PC-9 (cell line): Measurements from ENCODE around the gene MGAT5. TPM values are rescaled to one million over a fixed set of nuclear protein-coding genes. Genes with fewer than 3 reads are reported as not detected.

Experiments used
- BruUV-seq: library from RNA; stranded (reverse); fragments of 400-500 nt; replicated peaks from 2 replicates; lab custom pipeline; 2021; lab: Mats Ljungman, UMichigan
- CTCF ChIA-PET: fragments of 300-600 bp; sonication (Branson Sonifier 250); formaldehyde crosslinking; loops from one replicate; lab custom pipeline; 2022; ENCODE audit warnings: antibody characterized with exemption; lab: Charles Lee
- POLR2A ChIA-PET: fragments of 300-600 bp; sonication (Branson Sonifier 250); formaldehyde crosslinking; loops from one replicate; lab custom pipeline; 2022; ENCODE audit warnings: antibody characterized with exemption; ENCODE audit not compliant: unreplicated experiment; lab: Charles Lee
- DNase-seq, 2 experiments: peaks; one replicate each; pipeline versions ENCODE4 v3.0.0 to v3.0.0-alpha.2; 2015 to 2022; ENCODE audit warnings: mixed read lengths in 1 of 2
- H2AFZ ChIP-seq: fragments of 200-600 bp; sonication (generic); 2 replicates; pipeline ENCODE4 v1.8.1; 2017; ENCODE audit warnings: antibody characterized with exemption
- H3F3A ChIP-seq: fragments of 200-600 bp; sonication (generic); 2 replicates; pipeline ENCODE4 v1.8.1; 2017; ENCODE audit warnings: antibody characterized with exemption, mild to moderate bottlenecking, low read depth; ENCODE audit not compliant: insufficient read depth
- H3K27ac ChIP-seq: fragments of 200-600 bp; sonication (generic); 2 replicates; pipeline ENCODE4 v1.6.1; 2016; ENCODE audit warnings: mixed run types
- H3K27me3 ChIP-seq: fragments of 200-600 bp; sonication (generic); 2 replicates; pipeline ENCODE4 v1.6.1; 2016; ENCODE audit warnings: low read depth, mixed run types; ENCODE audit not compliant: insufficient read depth
- H3K36me3 ChIP-seq: fragments of 200-600 bp; sonication (generic); 2 replicates; pipeline ENCODE4 v1.6.1; 2016; ENCODE audit warnings: low read depth, mixed run types
- H3K4me1 ChIP-seq: fragments of 200-600 bp; sonication (generic); replicated peaks from 2 replicates; pipeline ENCODE4 v1.6.1; 2016; ENCODE audit warnings: mixed run types; ENCODE audit not compliant: insufficient read depth
- H3K4me2 ChIP-seq: fragments of 200-600 bp; sonication (generic); 2 replicates; pipeline ENCODE4 v1.6.1; 2017; ENCODE audit warnings: mixed run types
- H3K4me3 ChIP-seq: fragments of 200-600 bp; sonication (generic); 2 replicates; pipeline ENCODE4 v1.6.1; 2016; ENCODE audit warnings: mixed run types
- H3K79me2 ChIP-seq: fragments of 200-600 bp; sonication (generic); 2 replicates; pipeline ENCODE4 v1.6.1; 2017; ENCODE audit warnings: low read depth, mixed run types
- H3K9me2 ChIP-seq: fragments of 200-600 bp; sonication (generic); 2 replicates; pipeline ENCODE4 v1.8.1; 2017; ENCODE audit warnings: mild to moderate bottlenecking; ENCODE audit not compliant: insufficient read depth
- H3K9me3 ChIP-seq: fragments of 200-600 bp; sonication (generic); 2 replicates; pipeline ENCODE4 v1.8.1; 2016; ENCODE audit warnings: low read depth; ENCODE audit not compliant: insufficient read depth
- H4K20me1 ChIP-seq: fragments of 200-600 bp; sonication (generic); 2 replicates; pipeline ENCODE4 v1.8.1; 2017; ENCODE audit not compliant: insufficient read depth
- EZH2 ChIP-seq: fragments of 200-600 bp; sonication (generic); IDR thresholded peaks from 2 replicates; pipeline ENCODE4 v1.8.0; 2017; ENCODE audit warnings: antibody characterized with exemption, low read depth
- intact Hi-C: fragments of 100-400 bp; cut with micrococcal nuclease; formaldehyde crosslinking; loops from one replicate; pipeline ENCODE4 v1.10.0; 2022; ENCODE audit not compliant: unreplicated experiment
- total RNA-seq: library from RNA; stranded (reverse); gene quantifications from 2 replicates; pipeline ENCODE4 v1.2.3, GENCODE V29; 2021
- TF ChIP-seq, protein P1 (sequence below): fragments of 200-600 bp; sonication (generic); conservative IDR thresholded peaks from 2 replicates; pipeline ENCODE4 v1.6.1; 2017; ENCODE audit warnings: mixed run types, antibody characterized with exemption, mild to moderate bottlenecking, moderate library complexity

The MGAT5 gene
- total RNA-seq, 1 experiment from 2014 or later, result 33.5 TPM

DNA sequence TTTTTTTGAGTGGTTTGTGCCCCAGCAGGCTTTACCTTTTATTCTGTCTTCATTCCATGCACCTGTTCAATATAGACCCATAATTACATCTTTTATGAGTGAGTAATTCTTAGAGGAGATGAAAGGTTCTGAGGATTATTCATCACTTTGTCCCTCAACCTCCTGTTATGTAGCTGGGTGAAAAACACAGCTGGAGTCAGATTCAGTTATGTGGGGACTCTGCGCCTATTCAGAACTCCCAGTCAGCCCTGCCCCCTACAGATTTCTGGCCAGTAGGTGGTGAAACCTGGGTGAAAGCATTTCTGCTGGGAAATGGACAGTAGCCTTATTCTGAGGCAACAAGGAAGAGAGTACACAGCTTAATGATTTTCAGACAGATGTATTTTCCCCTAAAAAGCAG lies 107.8 kb downstream of the MGAT5 start:
- no peak for DNase-seq
- no peak for TF ChIP-seq EZH2
- TF ChIP-seq, protein P1, sequence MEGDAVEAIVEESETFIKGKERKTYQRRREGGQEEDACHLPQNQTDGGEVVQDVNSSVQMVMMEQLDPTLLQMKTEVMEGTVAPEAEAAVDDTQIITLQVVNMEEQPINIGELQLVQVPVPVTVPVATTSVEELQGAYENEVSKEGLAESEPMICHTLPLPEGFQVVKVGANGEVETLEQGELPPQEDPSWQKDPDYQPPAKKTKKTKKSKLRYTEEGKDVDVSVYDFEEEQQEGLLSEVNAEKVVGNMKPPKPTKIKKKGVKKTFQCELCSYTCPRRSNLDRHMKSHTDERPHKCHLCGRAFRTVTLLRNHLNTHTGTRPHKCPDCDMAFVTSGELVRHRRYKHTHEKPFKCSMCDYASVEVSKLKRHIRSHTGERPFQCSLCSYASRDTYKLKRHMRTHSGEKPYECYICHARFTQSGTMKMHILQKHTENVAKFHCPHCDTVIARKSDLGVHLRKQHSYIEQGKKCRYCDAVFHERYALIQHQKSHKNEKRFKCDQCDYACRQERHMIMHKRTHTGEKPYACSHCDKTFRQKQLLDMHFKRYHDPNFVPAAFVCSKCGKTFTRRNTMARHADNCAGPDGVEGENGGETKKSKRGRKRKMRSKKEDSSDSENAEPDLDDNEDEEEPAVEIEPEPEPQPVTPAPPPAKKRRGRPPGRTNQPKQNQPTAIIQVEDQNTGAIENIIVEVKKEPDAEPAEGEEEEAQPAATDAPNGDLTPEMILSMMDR, result no peak
- no peaks in the 10 kb centered on the region; the same call in 1 of the 2 replicates for H3K4me1 ChIP-seq
- POLR2A ChIA-PET, result no interaction called here
- no peaks in the 10 kb centered on the region for H3K9me3 ChIP-seq
- no peaks in the 10 kb centered on the region for H3K9me2 ChIP-seq
- H3K4me2 ChIP-seq, result no peak overlapping the region
- H4K20me1 ChIP-seq, result no peaks in the 10 kb centered on the region
- CTCF ChIA-PET, result no interaction called here
- no peak overlapping the region for H3K27ac ChIP-seq
- no peaks in the 10 kb centered on the region for H3K36me3 ChIP-seq
- H3K4me3 ChIP-seq, result no peak overlapping the region
- H2AFZ ChIP-seq, result no peak overlapping the region
- no TSS peak for BruUV-seq
- H3K79me2 ChIP-seq, result no peaks in the 10 kb centered on the region
- 0 out of 2 replicates have a peak, but pooled peaks cover 10% of the 10 kb centered on the region for H3F3A ChIP-seq
- intact Hi-C loops, result no loop called here
- no peaks in the 10 kb centered on the region for H3K27me3 ChIP-seq

DNA sequence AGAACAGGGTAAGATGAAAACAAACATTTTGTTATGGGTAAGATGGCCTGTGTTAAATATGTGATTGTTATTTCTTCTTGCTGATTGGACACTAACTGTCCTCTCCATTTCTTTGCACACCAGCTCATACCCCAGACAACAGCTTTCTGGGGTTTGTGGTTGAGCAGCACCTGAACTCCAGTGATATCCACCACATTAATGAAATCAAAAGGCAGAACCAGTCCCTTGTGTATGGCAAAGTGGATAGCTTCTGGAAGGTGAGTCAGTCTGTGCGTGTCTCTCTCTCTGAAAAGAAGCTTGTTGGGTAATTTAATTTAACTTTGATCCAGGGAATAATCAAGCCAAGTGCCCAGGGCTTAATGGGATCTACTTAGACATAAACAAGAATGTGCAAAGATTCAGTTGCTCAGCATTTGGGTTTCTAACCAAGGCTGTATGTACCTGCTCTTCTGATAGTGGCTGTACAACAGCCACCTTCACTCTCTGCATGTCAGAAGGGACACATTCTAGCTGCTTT lies 108.3 kb downstream of the MGAT5 start:
- Histone ChIP-seq H3K27me3 (no peaks in the 10 kb centered on the region), H3K79me2 (no peaks in the 10 kb centered on the region), H3K4me2 (no peak overlapping the region), H3K4me1 (no peaks in the 10 kb centered on the region; the same call in 1 of the 2 replicates), H2AFZ (no peak overlapping the region), H3F3A (0 out of 2 replicates have a peak, but pooled peaks cover 10% of the 10 kb centered on the region), H3K36me3 (no peaks in the 10 kb centered on the region), H4K20me1 (no peaks in the 10 kb centered on the region), H3K9me3 (no peaks in the 10 kb centered on the region), H3K27ac (no peak overlapping the region), H3K4me3 (no peak overlapping the region), H3K9me2 (no peaks in the 10 kb centered on the region)
- intact Hi-C loops, result no loop called here
- POLR2A ChIA-PET, result no interaction called here
- TF ChIP-seq, protein P1, result no peak
- TF ChIP-seq EZH2, result no peak
- DNase-seq, result no peak
- no TSS peak for BruUV-seq
- CTCF ChIA-PET, result no interaction called here

DNA sequence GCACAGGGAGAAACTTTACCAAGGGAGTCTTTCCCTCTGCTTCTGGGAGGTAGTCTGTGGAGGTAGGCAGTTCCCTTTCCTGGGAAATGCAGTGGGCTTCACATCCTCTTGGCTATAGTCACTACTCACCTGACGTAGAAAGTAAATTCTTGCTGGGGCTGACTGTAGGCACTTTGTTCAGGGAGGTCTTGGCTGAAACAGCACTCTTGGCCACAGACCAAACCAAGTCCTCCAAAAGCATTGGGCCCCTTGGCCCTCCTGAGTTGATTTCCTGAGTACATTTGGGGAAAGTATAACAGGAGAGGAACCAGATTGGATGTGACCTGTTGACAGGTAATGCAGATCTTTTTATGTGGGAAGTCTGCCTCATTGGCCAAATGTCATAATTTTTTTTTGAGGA lies 108.9 kb downstream of the MGAT5 start:
- TF ChIP-seq, protein P1, result no peak
- no peak for TF ChIP-seq EZH2
- intact Hi-C loops, result no loop called here
- Histone ChIP-seq H3K27ac (no peak overlapping the region), H4K20me1 (no peaks in the 10 kb centered on the region), H3K27me3 (no peaks in the 10 kb centered on the region), H3K9me2 (no peaks in the 10 kb centered on the region), H2AFZ (no peak overlapping the region), H3K9me3 (no peaks in the 10 kb centered on the region), H3K79me2 (no peaks in the 10 kb centered on the region), H3F3A (0 out of 2 replicates have a peak, but pooled peaks cover 10% of the 10 kb centered on the region), H3K4me2 (no peak overlapping the region), H3K4me3 (no peak overlapping the region), H3K4me1 (no peaks in the 10 kb centered on the region; the same call in 1 of the 2 replicates), H3K36me3 (no peaks in the 10 kb centered on the region)
- ChIA-PET CTCF (no interaction called here), POLR2A (no interaction called here)
- no TSS peak for BruUV-seq
- no peak for DNase-seq
